T-helper 17 cell (primary cell): ENCODE data around the gene KRT24. TPM values are rescaled to one million over a fixed set of nuclear protein-coding genes. Genes with fewer than 3 reads are reported as not detected.

Experiments
- ATAC-seq: fragments of 150-1000 bp; cut with Tn5 transposase; 2 replicates; pipeline ENCODE4 v1.10.0; 2021; ENCODE audit warnings: mild to moderate bottlenecking, moderate library complexity
- DNase-seq, 3 donors: peaks; one replicate each; pipeline versions ENCODE4 v3.0.0 to v3.0.0-alpha.2; 2020 to 2021
- H3K9me3 ChIP-seq: one replicate; pipeline ENCODE4 v1.7.0; 2013; ENCODE audit warnings: low read length, mild to moderate bottlenecking; ENCODE audit not compliant: control insufficient read depth, poor library complexity, severe bottlenecking
- H3K27ac Mint-ChIP-seq: one replicate; pipeline ENCODE4 v1.8.0; 2022; ENCODE audit warnings: mild to moderate bottlenecking, moderate library complexity, mixed read lengths
- H3K27me3 Mint-ChIP-seq: one replicate; pipeline ENCODE4 v1.8.0; 2022; ENCODE audit warnings: mixed read lengths
- H3K36me3 Mint-ChIP-seq: one replicate; pipeline ENCODE4 v1.8.0; 2022; ENCODE audit warnings: low read depth, mixed read lengths
- H3K4me1 Mint-ChIP-seq: one replicate; pipeline ENCODE4 v1.8.0; 2022; ENCODE audit warnings: mild to moderate bottlenecking, mixed read lengths
- H3K4me3 Mint-ChIP-seq: one replicate; pipeline ENCODE4 v1.8.0; 2022; ENCODE audit warnings: mild to moderate bottlenecking, moderate library complexity, mixed read lengths
- total RNA-seq, 4 donors: library from RNA in 2 of 4; stranded (reverse) in 2 of 4; gene quantifications; one replicate each; pipeline ENCODE4 v1.2.3 and lab custom pipeline; 2022 to 2026

KRT24 gene
- total RNA-seq, 2 donors from 2014 or later, result not detected

DNA sequence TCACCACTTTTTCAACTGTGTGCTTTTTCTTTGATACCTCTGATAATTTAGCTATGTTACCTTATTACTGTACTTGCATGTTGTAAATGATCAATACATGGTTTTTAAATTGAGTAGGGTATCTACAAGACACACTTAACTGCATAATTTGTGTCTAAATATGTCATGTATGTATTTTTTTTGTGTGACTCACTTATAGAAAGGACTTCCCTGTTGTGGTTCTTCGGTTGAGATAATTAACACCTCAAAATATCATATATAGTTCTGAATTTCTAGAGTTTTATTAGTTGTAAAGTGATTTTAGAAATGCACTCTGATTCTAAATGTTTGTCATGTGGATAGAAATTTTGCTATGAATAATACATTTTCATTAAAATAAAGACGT lies 24.0 kb downstream of the KRT24 start:
- ATAC-seq (no peak), DNase-seq (no peak)
- no peak overlapping the region for H3K27ac Mint-ChIP-seq
- H3K36me3 Mint-ChIP-seq, result peaks cover 5% of the 10 kb centered on the region
- peaks cover 66% of the 10 kb centered on the region for H3K27me3 Mint-ChIP-seq
- no peaks in the 10 kb centered on the region for H3K9me3 ChIP-seq
- H3K4me1 Mint-ChIP-seq, result peaks cover 2% of the 10 kb centered on the region
- no peak overlapping the region for H3K4me3 Mint-ChIP-seq

- peaks cover 2% of the 10 kb centered on the region for H3K4me1 Mint-ChIP-seq
- ATAC-seq, result no peak
- H3K36me3 Mint-ChIP-seq, result peaks cover 6% of the 10 kb centered on the region
- peaks cover 66% of the 10 kb centered on the region for H3K27me3 Mint-ChIP-seq
- H3K27ac Mint-ChIP-seq, result no peak overlapping the region
- no peak for DNase-seq
- no peak overlapping the region for H3K4me3 Mint-ChIP-seq
- no peaks in the 10 kb centered on the region for H3K9me3 ChIP-seq
These were observed 24.5 kb downstream of the KRT24 start for GRCh38 chr17:40678902-40679522.

DNA sequence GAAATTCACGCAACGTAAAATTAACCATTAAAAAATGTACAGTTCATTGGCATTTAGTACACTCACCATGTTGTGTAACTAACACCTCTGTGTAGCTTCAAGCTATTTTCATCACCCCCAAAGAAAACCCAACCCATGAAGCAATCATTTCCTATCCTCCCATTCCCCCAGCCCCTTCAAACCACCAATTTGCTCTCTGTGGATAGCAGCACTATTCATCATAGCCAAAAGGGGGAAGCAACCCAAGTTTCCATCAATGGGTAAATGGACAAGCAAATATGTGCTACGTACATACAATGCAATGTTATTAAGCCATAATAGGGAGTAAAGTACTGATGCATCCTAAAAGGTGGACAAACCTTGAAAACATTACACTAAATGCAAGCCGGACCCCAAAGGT lies 27.6 kb downstream of the KRT24 start:
- peaks cover 49% of the 10 kb centered on the region for H3K27me3 Mint-ChIP-seq
- H3K4me3 Mint-ChIP-seq, result no peak overlapping the region
- H3K36me3 Mint-ChIP-seq, result peaks cover 8% of the 10 kb centered on the region
- H3K27ac Mint-ChIP-seq, result no peak overlapping the region
- ATAC-seq (no peak), DNase-seq (no peak)
- no peaks in the 10 kb centered on the region for H3K9me3 ChIP-seq
- H3K4me1 Mint-ChIP-seq, result peaks cover 2% of the 10 kb centered on the region

DNA sequence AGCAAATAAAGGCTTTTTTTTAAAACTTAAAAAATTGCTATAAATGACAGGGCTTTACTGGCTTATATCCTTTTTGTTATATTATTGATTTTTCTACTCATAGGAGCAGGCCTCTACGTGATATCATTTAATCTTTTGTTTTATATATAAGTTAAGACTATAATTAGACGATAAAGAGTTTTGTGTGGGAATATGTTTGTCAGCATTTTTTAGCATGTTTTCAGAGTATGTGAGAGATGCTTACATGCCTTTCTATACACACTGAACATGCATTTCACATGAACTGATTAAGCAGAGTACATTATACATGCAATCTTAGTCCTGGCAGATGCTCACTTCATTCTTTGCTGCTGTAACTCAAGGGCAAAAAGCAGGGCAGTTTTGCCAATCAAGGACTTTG lies 30.9 kb downstream of the KRT24 start:
- no peak for DNase-seq
- H3K4me3 Mint-ChIP-seq, result no peak overlapping the region
- no peaks in the 10 kb centered on the region for H3K9me3 ChIP-seq
- no peak for ATAC-seq
- H3K27ac Mint-ChIP-seq, result no peak overlapping the region
- peaks cover 2% of the 10 kb centered on the region for H3K4me1 Mint-ChIP-seq
- H3K36me3 Mint-ChIP-seq, result peaks cover 6% of the 10 kb centered on the region
- H3K27me3 Mint-ChIP-seq, result peaks cover 31% of the 10 kb centered on the region

DNA sequence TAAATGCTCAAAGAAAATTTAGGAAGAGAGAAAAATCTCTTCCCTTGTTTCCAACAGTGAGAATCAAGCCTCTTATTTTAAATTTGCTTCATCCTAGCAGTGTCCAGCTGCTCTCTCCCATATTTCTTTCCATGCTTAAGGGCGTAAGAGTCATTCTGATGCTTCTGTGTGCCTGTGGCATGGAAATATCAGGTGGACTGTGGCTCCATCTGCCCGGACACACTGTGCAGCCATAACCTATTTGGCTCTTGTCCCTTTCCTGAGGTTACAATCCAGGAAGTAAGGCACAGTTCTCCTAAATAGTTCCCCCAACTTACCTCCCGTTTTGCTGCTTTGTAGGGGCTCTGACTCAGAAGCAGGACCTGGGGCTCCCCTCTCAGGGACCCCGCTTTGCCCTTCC lies 32.3 kb downstream of the KRT24 start:
- Mint-ChIP-seq H3K4me1 (no peaks in the 10 kb centered on the region), H3K36me3 (peaks cover 4% of the 10 kb centered on the region), H3K27ac (no peak overlapping the region), H3K4me3 (no peak overlapping the region), H3K27me3 (peaks cover 23% of the 10 kb centered on the region)
- DNase-seq (no peak), ATAC-seq (no peak)
- no peaks in the 10 kb centered on the region for H3K9me3 ChIP-seq

GRCh38 chr17:40666331-40666730 lies 37.2 kb downstream of the KRT24 start:
- ATAC-seq, result no peak
- no peak overlapping the region for H3K27ac Mint-ChIP-seq

DNA sequence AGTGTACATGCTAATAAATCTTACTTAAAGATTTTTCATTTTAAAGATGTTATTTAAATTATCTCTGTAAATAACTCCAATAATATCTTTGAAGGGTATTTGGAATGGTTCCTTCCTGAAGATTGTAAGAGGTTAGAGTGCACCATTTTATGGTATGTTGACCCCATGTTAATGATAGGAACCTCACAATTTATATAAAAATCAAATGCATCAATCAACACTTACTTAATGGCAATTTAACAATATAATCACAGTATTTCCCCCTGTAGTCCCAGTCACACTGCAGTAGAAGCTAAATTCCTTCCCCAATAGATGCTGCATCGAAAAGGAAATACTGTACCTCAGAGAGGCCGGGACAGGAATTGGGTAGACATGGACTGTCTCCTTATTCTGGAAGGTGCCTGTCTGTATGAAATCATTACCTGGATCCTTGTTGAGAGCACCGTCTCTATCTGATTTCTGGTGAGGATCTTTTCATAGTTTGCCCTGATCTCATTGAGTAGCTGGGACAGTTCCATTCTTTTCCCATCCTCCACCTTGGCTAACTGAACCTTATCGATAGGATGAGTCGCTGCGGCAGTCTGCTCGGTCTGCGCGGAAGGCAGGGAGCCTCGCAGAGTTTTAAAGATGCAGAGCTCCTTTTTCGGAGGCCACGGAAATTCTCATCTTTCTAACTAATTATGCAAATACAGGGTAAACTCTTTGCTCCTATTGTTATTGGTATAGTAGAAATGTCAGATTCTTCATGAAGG lies 38.8 kb downstream of the KRT24 start, which contains the start of gene KRT222:
KRT222 (minus strand) TSS at position 596 of the 752 bp plus-strand sequence; CDS start at position 518, 78 bp downstream.
- Mint-ChIP-seq H3K27ac (no peak within 1 kb of the TSS), H3K4me1 (peaks cover 3% of the 10 kb centered on the region), H3K36me3 (peaks cover 2% of the 10 kb centered on the region), H3K4me3 (no peak within 1 kb of the TSS), H3K27me3 (peaks cover 30% of the 10 kb centered on the region)
- ATAC-seq, result no peak
- no peak for DNase-seq
- H3K9me3 ChIP-seq, result no peaks in the 10 kb centered on the region

More at GRCh38 chr17:40666331-40666730, 37.2 kb downstream of the KRT24 start:
- DNase-seq, result no peak
- H3K4me1 Mint-ChIP-seq, result no peaks in the 10 kb centered on the region
- peaks cover 2% of the 10 kb centered on the region for H3K36me3 Mint-ChIP-seq
- peaks cover 24% of the 10 kb centered on the region for H3K27me3 Mint-ChIP-seq
- no peaks in the 10 kb centered on the region for H3K9me3 ChIP-seq
- no peak overlapping the region for H3K4me3 Mint-ChIP-seq

GRCh38 chr17:40663252-40663651 lies 40.3 kb downstream of the KRT24 start:
- no peaks in the 10 kb centered on the region for H3K9me3 ChIP-seq
- DNase-seq, result no peak
- no peak for ATAC-seq
- Mint-ChIP-seq H3K27me3 (peaks cover 37% of the 10 kb centered on the region), H3K36me3 (peaks cover under 1% of the 10 kb centered on the region), H3K27ac (no peak overlapping the region), H3K4me1 (peaks cover 4% of the 10 kb centered on the region), H3K4me3 (no peak overlapping the region)

GRCh38 chr17:40659911-40660310 lies 43.6 kb downstream of the KRT24 start:
- Mint-ChIP-seq H3K27ac (no peak overlapping the region), H3K4me1 (peaks cover 4% of the 10 kb centered on the region), H3K36me3 (peaks cover 2% of the 10 kb centered on the region), H3K27me3 (peaks cover 22% of the 10 kb centered on the region), H3K4me3 (no peak overlapping the region)
- H3K9me3 ChIP-seq, result no peaks in the 10 kb centered on the region
- DNase-seq, result no peak
- no peak for ATAC-seq

DNA sequence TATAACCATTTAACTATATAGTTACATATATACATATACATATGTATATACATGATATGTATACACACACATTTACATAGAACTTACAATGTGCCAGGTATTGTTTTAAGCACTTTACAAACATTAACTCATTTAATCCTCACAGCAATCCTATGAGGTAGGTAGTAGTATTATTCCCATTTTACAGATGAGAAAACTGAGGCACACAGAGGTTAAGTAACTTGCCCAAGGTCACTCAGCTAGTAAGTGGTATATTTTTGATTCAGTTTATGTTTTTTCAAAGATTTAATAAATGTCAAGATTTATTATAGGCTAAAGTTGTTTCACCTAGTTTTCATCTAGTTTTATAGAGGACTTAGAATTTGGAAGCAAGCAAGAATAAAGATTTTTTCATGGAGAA lies 45.2 kb downstream of the KRT24 start:
- H3K9me3 ChIP-seq, result no peaks in the 10 kb centered on the region
- H3K27ac Mint-ChIP-seq, result no peak overlapping the region
- DNase-seq (no peak), ATAC-seq (no peak)
- H3K4me1 Mint-ChIP-seq, result peaks cover 4% of the 10 kb centered on the region
- H3K27me3 Mint-ChIP-seq, result peaks cover 19% of the 10 kb centered on the region
- H3K4me3 Mint-ChIP-seq, result no peak overlapping the region
- H3K36me3 Mint-ChIP-seq, result peaks cover 2% of the 10 kb centered on the region

DNA sequence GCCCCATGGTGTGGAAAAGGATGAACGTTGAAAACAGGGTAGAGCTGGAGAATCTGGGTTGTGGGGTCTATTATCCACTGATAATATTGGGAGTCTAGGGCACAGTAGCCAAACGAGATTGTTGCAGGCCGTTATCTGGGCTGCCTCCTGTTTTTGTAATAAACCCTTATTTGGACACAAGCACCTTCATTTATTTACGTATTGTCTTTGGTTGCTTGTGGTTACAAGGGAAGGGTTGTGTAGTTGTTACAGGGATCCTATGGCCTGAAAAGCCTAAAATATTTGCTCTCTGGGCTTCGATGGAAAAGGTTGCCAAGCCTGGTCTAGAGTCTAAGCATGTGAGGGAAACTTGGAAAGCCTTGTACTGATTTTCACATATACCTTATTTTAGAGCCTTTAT lies 51.6 kb downstream of the KRT24 start:
- Mint-ChIP-seq H3K36me3 (no peaks in the 10 kb centered on the region), H3K27me3 (no peaks in the 10 kb centered on the region), H3K4me3 (no peak overlapping the region), H3K4me1 (peaks cover 8% of the 10 kb centered on the region), H3K27ac (no peak overlapping the region)
- DNase-seq, result no peak
- no peaks in the 10 kb centered on the region for H3K9me3 ChIP-seq
- ATAC-seq, result no peak

GRCh38 chr17:40648384-40648968 lies 55.1 kb downstream of the KRT24 start:
- peaks cover 16% of the 10 kb centered on the region for H3K4me1 Mint-ChIP-seq
- H3K9me3 ChIP-seq, result no peaks in the 10 kb centered on the region
- peaks cover 3% of the 10 kb centered on the region for H3K36me3 Mint-ChIP-seq
- ATAC-seq (no peak), DNase-seq (no peak)
- H3K4me3 Mint-ChIP-seq, result peak overlapping the region; percentile 97
- H3K27me3 Mint-ChIP-seq, result no peaks in the 10 kb centered on the region
- H3K27ac Mint-ChIP-seq, result peak overlapping the region; percentile 100
